Measurements from ENCODE around the gene MYBPC1. TPM values are rescaled to one million over a fixed set of nuclear protein-coding genes. Genes with fewer than 3 reads are reported as not detected.

The MYBPC1 gene
- total RNA-seq, 1 experiment from 2014 or later, result not detected

DNA sequence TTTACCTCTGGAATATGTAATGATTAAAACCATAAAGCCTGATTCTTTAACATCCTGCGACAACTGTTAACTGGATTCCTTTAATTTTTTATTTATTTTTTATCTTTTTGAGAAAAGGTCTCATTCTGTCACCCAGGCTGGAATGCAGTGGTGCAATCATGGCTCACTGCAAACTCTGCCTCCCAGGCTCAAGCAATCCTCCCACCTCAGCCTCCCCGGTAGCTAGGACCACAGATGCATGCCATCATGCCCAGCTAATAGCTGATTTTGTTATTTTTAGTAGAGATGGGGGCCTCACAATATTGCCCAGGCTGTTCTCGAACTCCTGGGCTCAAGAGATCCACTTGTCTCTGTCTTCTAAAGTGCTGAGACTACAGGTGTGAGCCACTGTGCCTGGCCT lies 3.7 kb downstream of the MYBPC1 start:
- WGBS (ENCODE audit: extremely low coverage, insufficient read length, low lambda C conversion rate), result no CpG with 5 or more reads among the region's 3 CpGs

More for the DNA sequence above, 3.7 kb downstream of the MYBPC1 start:
- Mint-ChIP-seq H3K9me3 (no peaks in the 10 kb centered on the region), H3K27ac (no peak overlapping the region), H3K36me3 (ENCODE audit: insufficient read depth in 1 of 3, low read depth in 3 of 3) (no peaks in the 10 kb centered on the region), H3K4me1 (peaks cover 18 to 19% of the 10 kb centered on the region in 2 experiments), H3K27me3 (ENCODE audit: low read depth) (no peaks in the 10 kb centered on the region), H3K4me3 (no peak overlapping the region)
- no peak overlapping the region for H2BK15ac ChIP-seq (ENCODE audit: low read depth, low read length)
- no peaks in the 10 kb centered on the region for H3K79me2 ChIP-seq (ENCODE audit: insufficient read depth, low read length)
- no peak overlapping the region for H3K4ac ChIP-seq (ENCODE audit: low read depth, low read length)
- TF ChIP-seq, protein P1, sequence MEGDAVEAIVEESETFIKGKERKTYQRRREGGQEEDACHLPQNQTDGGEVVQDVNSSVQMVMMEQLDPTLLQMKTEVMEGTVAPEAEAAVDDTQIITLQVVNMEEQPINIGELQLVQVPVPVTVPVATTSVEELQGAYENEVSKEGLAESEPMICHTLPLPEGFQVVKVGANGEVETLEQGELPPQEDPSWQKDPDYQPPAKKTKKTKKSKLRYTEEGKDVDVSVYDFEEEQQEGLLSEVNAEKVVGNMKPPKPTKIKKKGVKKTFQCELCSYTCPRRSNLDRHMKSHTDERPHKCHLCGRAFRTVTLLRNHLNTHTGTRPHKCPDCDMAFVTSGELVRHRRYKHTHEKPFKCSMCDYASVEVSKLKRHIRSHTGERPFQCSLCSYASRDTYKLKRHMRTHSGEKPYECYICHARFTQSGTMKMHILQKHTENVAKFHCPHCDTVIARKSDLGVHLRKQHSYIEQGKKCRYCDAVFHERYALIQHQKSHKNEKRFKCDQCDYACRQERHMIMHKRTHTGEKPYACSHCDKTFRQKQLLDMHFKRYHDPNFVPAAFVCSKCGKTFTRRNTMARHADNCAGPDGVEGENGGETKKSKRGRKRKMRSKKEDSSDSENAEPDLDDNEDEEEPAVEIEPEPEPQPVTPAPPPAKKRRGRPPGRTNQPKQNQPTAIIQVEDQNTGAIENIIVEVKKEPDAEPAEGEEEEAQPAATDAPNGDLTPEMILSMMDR (conservative IDR thresholded peaks at IDR 0.05), result no peak
- H4K20me1 ChIP-seq (ENCODE audit: control insufficient read depth, insufficient read depth, insufficient read length), result no peaks in the 10 kb centered on the region
- H3K23ac ChIP-seq (ENCODE audit: insufficient read length, low read depth, low read length), result no peak overlapping the region
- H4K91ac ChIP-seq (ENCODE audit: insufficient read length, low read depth, low read length), result no peak overlapping the region
- no peaks in the 10 kb centered on the region for H3K27me3 ChIP-seq (ENCODE audit: insufficient read depth, low read length)
- no peak overlapping the region for H2AFZ ChIP-seq (ENCODE audit: low read length)
- DNase-seq, result no peak
- H3T11ph ChIP-seq (ENCODE audit: low read length), result no peak overlapping the region
- no peak overlapping the region for H4K5ac ChIP-seq (ENCODE audit: insufficient read length, low read depth, low read length)
- no peaks in the 10 kb centered on the region for H3K9me3 ChIP-seq (ENCODE audit: control insufficient read depth, low read depth, low read length)
- no peak overlapping the region for H2BK5ac ChIP-seq (ENCODE audit: insufficient read length, low read length)
- no peaks in the 10 kb centered on the region for H3K23me2 ChIP-seq (ENCODE audit: insufficient read length, low read depth, low read length, poor library complexity, severe bottlenecking)
- no peak overlapping the region for H4K8ac ChIP-seq (replicated peaks; ENCODE audit: insufficient read length, low read depth, low read length)
- no peak overlapping the region for H3K9ac ChIP-seq (ENCODE audit: extremely low read depth, insufficient read length, low read length)
- H3K4me1 ChIP-seq (ENCODE audit: insufficient read depth, low read length), result no peaks in the 10 kb centered on the region; the same call in 1 of the 2 replicates
- no peak overlapping the region for H2BK120ac ChIP-seq (ENCODE audit: low read depth, low read length, poor library complexity, severe bottlenecking)
- no peak overlapping the region for H2BK12ac ChIP-seq (ENCODE audit: insufficient read length, low read depth, low read length)
- no peak overlapping the region for H3K18ac ChIP-seq (ENCODE audit: insufficient read length, low read depth, low read length)
- no peak overlapping the region for H3K14ac ChIP-seq (ENCODE audit: insufficient read depth, low read length)
- H2BK20ac ChIP-seq (ENCODE audit: low read depth, low read length, poor library complexity, severe bottlenecking), result no peak overlapping the region
- H3K27ac ChIP-seq (ENCODE audit: insufficient read length, low read depth, low read length), result no peak overlapping the region
- H2AK5ac ChIP-seq (ENCODE audit: insufficient read length, low read length), result no peak overlapping the region
- no peaks in the 10 kb centered on the region for H3K79me1 ChIP-seq (ENCODE audit: insufficient read depth, low read depth, low read length, poor library complexity, severe bottlenecking)
- H3K56ac ChIP-seq (ENCODE audit: insufficient read length, low read depth, low read length), result no peak overlapping the region
- no peak overlapping the region for H3K4me2 ChIP-seq (ENCODE audit: insufficient read depth, insufficient read length, low read length)
